GM19328 (cell line): Measurements from ENCODE around the gene PTPN23.
"Not testable (repeated sequence)": the region's sequence is repeated elsewhere in the genome, so short reads cannot be mapped to it uniquely, and the experiment has no call there.

Experiments
- ATAC-seq: cut with Tn5 transposase; IDR thresholded peaks from one replicate; pipeline ENCODE4 v1.9.1; 2021; ENCODE audit warnings: mild to moderate bottlenecking, moderate library complexity; ENCODE audit not compliant: unreplicated experiment

Gene PTPN23

GRCh38 chr3:47434849-47435248, 54.0 kb downstream of the PTPN23 start:
- no peak for ATAC-seq

GRCh38 chr3:47436180-47436579, 55.4 kb downstream of the PTPN23 start:
- no peak for ATAC-seq

GRCh38 chr3:47440131-47440530, 59.3 kb downstream of the PTPN23 start:
- no peak for ATAC-seq

GRCh38 chr3:47441796-47442551, 61.2 kb downstream of the PTPN23 start:
- no peak for ATAC-seq

GRCh38 chr3:47443611-47443995, 62.8 kb downstream of the PTPN23 start:
- ATAC-seq = no peak

GRCh38 chr3:47444103-47444502, 63.3 kb downstream of the PTPN23 start:
- ATAC-seq = no peak

GRCh38 chr3:47452453-47453215, 71.8 kb downstream of the PTPN23 start:
- no peak for ATAC-seq

- ATAC-seq = no peak
Measured at GRCh38 chr3:47455806-47456452, 75.1 kb downstream of the PTPN23 start.

- ATAC-seq = no peak
Measured at GRCh38 chr3:47456984-47457383, 76.2 kb downstream of the PTPN23 start.

- not testable (repeated sequence) for ATAC-seq
Measured at GRCh38 chr3:47459534-47460085, 78.8 kb downstream of the PTPN23 start.
